NCI-H1417 (cell line): ENCODE measurements around the gene FGL2.
"Not testable (repeated sequence)": the region's sequence is repeated elsewhere in the genome, so short reads cannot be mapped to it uniquely, and the experiment has no call there.

ENCODE experiments used
- DNase-seq, 3 experiments: peaks; one replicate each; lab custom pipeline; 2025; lab: John Stamatoyannopoulos, UW

FGL2 gene

DNA sequence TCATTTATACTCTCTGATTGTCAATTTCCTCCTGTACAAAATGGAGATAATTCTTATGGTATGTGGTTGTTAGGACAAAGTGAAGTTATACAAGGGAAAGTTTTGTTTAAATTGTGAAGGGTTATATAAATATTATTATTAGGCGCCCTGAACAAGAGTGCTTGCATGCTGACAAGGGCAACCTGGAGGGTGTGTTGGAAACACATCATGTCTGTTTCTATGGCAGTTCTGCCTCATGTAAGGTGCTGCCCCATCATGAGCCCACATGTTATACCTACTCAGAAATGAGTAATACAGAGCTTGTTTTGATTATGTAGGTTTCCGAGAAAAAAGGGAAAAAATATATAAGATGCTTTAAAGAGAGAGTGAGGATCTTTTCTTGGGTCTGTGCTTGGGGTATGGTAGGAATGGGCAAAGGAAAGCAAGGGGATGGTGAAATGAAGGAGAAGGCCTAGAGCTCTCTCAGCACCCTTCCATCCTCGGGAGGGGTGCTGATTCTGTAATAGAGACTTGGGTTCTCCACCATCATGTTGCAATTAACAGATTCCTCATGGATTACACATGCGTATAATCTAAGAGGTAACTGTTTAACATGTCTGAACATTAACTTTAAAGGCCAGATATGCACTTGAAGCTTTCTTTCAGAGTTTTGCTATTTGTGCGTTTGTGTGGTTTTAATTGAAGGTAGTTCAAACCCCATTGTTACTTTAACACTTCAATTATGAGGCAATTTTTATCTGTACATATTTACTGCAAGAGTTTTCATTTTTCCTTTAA, 43.8 kb downstream of the FGL2 start:
- DNase-seq: not testable (repeated sequence)

DNA sequence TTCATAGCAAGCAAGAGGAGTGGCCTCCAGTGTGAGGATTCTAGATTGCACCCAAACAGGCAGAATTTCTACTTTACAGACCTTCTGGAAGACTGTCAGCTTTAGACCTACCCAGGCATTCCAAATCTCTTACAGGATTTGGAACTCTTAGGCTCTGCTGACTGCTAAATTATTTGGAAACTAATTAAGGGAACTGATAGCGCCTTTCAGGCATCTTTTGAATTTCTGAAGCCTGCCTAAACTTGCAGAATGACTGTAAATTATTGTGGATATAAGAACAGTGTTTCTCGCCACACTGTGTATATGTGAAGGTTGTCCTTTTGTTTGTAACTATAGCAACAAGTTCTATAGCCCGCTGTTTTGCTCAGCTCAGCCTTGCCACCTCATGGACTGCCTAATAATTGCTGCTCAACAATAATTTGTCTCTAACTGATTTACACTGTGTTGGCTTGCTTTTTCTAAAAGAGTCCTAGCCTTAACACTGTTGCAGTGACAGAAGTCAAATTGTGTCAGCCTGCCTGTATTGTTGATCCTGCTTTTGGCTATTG, 44.6 kb downstream of the FGL2 start:
- peak in 2 of 3 experiments; percentile 34 to 46 for DNase-seq

GRCh38 chr7:77152232-77152631, 47.4 kb downstream of the FGL2 start:
- DNase-seq: not testable (repeated sequence)
